Stimulated activated CD4-positive, alpha-beta T cell treated with anti-CD3 and anti-CD28 coated beads, Interleukin-1b, Interleukin-23, amount 100 ng/mL, for 4 hours (primary cell): ENCODE data around the gene RBM33.
A peak's percentile ranks its signal among the peaks of the same experiment; 100 is the strongest.

Experiments used
- DNase-seq, 2 donors: peaks; one replicate each; pipeline ENCODE4 v3.0.0-alpha.2; 2020; ENCODE audit warnings: low read depth in 2 of 2

The RBM33 gene

DNA sequence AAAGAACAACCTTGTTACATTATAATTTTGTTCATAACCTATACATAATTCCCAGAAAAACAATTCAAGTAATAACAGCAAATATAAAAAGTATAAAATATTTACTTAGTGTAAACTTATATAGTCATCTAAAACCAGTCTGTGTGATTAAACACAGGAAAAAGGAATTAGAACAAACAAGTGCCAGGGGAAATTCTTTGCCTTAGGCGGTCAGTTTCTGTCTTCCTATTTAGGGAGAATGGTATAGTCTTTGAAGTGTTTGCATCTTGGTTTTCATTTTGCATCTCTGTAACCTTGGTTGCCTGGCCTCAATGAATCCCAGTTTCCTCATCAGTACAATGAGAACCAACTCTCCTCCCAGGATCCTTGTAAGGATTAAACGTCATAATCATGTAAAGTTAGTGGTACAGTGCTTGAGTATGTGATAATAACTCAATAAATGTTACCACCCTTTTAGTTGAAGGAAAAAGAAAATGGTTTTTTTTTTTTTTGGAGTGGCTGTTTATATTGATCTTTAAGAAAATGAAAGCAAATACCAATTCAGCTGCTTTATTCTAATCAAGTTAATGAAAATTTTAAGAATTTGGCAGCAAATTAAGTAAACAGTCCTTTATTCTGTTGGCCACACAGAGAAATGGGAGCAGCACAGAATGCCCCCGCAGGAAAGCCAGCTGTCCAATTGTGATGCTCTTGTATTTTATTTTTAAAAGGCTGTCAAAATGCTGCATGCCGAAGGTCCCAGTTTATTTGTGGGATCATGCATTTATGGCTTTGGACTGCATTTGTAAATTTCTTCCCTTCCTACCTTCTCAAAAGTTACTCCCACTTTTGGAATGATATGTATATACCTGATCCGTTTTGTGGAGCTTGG is 106.0 kb downstream of the RBM33 start:
- no peak for DNase-seq

DNA sequence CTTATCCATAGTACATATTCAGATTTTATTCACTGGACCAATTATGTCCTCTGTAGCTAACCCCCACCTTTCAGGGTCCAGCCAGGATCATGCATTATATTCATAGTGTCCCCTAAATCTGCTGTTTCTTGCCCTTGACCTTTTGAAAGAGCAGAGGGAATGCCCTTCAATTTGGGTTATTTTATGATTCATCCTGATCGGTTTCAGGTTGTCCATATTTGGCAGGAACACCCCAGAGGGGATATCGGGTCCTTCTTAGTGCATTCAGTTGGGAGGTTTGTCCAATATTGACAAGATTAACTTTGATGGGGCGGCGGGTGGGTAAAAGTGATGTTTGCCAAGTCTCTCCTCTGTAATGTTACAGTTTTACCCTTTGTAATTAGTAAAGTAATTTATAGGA is 106.9 kb downstream of the RBM33 start:
- no peak for DNase-seq

DNA sequence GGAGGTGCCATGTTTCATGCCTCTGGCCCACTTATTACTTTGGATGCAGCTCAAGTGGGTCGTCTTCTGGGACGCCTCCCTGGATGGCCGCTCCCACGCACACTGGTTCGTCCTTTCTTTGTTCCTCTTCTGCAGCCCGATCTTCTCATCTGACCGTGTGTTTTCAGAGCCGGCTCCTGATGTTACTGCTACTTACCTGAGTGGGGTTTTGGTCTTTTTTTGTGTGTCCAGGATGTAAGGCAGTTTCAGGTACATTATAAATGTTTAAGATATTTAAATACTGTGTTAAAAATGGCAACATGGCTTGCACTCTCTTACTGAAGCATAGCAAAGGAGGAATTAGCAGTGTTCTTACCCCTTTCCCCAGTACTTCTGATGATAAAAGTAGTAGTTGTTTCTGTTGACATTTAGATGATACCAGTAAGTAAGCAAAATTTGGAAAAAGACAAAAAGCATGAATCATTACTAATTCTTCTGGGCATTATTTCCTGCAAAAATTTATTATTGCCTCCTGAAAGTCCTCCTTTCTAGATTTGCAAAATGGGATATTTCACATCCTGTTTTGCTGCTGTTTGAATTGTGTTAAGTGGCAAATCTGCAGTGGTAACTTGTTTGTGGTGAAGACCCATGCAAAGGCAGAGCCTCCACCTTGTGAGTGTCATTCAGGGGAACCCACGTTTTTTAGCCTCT is 108.4 kb downstream of the RBM33 start:
- no peak for DNase-seq

DNA sequence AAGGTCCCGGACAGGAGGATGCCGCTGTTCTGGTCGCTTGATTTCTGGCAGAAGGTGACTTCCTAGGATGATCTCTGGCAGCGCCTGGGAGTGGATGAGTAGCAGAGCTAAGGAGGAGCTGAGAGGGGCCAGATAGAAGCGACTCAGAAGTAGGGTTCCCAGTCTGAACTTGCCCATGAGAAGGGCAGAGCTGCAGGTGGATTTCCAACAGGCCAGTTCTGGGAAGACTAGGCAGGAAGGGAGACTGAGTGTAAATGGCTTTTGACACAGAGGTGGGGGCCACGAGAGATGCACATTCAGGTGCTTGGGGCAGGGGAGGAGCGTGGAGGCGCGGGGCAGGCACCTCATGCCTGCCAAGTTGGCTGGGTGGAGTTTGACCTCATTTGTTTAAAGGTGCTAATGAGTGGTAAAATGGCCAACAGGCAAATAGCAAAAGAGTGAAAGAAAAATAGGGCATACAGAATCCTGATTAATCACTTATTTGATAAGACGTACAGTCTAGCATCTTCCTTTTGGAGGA is 109.0 kb downstream of the RBM33 start:
- no peak for DNase-seq

DNA sequence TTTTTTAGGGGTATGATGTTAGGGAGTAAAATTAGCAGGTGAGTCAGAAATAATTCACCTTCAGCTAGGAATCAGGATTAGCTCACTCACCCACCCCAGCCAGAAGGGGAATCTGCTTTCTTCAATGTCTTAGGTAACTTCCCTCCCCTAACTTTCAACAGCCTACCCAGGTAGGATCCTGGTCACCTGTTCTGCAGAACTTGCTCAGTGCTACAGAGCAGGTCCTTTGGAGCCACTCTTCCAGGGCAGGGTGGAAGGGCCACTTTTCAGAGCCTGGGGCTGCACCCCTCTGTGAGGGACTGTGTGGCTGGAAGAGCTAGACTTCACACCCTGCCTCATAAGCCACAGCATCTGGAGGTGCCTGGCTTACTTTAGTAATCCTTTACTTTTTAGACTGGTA is 109.7 kb downstream of the RBM33 start:
- DNase-seq: no peak

DNA sequence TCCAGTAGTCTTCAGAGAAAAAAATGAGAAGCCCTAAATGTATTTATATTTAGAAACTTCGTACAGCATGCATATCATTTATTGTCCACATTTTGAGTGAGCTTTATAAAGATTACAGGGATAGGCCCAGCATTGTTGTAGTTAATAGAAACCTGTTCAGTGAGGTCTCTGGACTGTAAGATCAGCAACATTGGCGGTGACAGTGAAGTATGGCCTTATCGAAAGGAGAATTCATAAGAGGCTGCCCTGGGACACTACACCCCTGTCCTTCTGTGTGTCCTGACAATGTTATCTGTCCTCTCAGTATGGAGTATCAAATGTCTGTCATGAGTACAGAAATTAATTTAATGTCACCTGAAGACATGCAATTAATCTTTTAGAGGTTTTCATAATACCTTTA is 110.6 kb downstream of the RBM33 start:
- DNase-seq: no peak

DNA sequence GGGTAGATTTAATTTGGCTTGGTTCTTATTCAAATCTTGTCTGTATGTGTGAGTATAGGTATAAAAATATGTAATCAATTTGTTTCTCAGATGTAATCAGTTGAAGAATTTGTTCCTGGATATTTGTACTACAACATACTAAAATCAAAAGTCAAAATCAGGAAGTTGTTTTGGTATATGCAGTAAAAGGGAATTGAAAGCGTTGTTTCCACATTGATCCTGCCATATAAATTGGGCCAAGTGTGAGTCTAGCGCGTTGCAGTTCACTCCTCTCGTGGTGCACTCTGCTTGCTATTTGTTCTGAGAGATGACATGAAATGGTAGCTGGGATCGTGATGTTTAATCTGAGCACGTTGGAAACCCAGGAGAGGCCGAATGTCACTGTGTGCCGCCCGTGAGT is 111.9 kb downstream of the RBM33 start:
- no peak for DNase-seq

DNA sequence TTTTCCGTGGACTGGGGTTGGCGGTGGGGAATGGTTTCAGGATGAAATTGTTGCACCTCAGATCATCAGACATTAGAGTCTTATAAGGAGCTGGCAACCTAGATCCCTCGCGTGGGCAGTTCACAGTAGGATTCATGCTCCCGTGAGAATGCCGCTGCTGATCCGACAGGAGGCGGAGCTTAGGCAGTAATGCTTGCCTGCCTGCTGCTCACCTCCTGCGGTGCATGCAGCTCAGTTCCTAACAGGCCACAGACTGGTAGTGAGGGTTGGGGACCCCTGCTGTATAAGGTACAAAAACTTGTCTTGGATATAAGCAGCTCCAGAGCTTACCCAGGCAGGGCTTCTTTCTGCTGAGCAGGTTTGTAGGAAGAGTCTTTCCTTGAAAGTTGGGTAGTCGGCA is 113.9 kb downstream of the RBM33 start:
- DNase-seq: no peak

DNA sequence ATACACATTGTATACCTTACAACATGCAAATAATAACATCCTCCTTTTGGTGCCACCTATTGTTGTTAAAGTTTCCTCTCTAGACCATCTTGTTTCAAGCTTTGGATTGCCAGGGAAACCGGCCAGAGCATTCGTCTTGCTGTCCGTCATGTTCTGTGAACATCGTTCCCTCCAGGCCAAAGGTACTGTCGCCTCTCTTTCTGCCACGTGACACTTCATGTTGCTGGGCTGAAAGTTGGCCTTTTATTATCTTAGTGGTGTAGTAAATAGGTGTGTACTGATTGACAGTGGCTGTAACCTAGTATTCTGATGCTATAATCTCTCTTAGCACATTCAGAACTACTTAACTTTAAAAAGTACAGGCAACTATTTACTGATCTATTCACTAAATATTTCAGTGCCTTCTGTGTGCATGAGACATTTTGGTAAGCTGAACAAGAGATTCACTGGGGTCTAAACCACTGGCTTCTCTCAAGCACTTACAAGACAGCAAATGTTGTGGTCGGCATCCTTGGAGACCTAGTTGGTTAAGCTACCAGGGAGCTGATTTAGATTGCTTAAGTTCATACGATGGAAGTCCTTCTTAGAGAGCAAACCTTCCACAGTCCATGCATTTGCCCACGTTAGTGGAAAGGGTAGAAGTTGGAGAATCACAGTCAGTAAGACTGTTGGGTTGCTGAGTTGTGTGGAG is 115.4 kb downstream of the RBM33 start:
- no peak for DNase-seq

DNA sequence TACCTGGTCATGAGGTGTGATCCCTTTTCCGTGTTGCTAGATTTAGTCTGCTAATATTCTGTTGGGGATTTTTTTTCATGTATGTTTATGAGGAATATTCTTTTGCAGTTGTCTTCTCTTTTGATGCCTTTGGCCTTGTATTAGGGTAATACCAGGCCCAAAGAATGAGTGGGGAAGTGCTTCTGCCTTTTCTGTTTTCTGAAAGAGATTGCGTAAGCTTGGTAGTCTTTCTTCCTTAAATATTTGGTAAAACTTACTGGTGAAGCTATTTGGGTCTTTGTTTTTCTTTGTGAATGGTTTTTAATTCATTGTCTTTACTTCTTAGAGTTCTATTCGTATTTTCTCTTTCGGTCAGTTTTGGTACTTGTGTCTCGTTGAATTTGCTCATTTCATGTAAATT is 116.7 kb downstream of the RBM33 start:
- no peak for DNase-seq

DNA sequence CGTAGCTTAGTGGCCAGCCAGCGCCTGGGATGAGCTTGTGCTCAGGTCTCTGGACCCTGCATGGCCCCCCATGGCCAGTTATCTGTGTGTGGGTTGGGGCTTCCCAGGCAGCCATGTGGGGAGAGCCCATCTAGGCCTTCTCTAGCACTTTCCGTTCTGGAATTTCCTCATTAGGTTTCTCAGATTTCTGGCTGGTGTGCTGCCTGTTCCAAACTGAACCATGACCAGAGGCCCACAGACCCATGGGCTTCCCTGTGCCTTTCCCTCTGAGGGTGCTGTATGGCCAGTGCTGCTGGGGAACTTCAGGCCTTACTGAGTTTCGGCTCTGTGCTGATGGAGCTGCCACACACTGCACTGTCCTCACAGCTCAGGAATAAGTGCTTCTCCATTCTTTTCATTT is 117.6 kb downstream of the RBM33 start:
- DNase-seq: no peak

DNA sequence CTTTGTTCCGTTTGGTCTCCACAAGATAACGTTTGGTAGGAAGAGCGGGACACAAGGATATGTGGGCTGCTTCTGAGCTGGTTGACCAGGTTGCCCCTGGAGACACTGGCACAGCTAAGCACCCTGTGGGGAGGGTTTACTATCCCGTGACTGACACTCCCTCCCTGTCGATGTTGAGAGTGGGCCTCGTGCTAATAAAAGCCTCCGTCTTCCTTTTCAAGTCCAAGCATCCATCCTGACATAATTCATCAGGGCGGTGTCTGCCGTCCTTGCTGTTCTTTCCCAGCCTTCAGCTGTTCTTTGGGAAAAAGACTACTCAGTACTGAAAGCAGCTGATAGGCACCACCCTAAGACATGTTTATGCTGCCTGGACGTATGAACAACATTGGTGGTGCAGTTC is 118.2 kb downstream of the RBM33 start:
- no peak for DNase-seq

DNA sequence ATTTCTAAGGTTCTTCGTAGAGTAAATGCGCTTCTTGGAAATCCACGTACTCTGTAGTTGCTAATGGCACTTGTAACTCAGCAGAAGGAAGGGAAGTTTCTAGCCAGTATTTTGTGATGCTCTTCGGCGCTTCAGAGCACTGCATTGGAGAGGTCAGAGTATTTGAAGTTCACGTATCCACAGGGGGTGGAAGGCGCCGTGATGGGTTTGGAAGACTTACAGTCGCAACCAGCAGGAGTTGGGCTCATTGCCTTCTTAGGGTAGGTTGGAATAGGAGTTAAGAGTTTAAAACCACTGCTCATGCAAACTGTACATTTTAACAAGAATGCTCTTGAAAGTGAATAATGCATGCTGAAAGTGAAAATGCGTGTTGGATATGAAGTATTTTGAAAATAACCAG is 118.7 kb downstream of the RBM33 start:
- no peak for DNase-seq

DNA sequence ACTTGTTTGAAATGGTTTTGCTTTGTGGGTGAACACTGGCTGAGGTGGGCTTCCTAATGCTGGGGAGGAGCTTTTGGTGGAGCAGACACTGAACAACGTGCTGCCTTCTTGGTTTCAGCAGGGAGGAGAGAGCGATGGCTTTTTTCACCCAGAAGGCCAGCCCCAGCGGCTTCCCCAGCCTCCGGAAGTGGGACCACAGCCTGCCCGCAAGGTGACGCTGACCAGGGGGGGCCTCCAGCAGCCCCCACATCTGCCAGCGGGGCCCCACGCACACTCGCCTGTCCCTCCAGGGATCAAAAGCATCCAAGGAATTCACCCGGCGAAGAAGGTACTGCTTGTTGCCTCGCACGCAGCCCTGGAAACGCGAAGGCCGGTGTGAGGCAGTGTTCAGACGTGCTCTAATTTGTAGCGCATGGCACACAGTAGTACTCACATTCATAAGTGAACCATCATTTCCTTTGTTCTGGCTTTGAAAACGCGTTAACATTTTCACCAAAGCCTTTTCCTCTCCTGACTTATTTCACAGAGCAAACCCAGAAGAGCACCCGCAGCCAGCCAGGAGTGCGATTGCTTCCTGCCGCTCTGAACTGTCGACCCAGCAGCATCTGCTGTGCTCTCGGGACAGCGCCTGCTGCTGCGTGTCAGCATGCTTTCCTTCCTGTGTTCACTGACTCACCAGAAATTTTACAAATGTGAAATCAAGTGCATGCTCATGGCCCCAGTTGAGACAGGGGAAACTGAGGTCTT is 119.4 kb downstream of the RBM33 start:
- peak; percentile 21 to 27 for DNase-seq

DNA sequence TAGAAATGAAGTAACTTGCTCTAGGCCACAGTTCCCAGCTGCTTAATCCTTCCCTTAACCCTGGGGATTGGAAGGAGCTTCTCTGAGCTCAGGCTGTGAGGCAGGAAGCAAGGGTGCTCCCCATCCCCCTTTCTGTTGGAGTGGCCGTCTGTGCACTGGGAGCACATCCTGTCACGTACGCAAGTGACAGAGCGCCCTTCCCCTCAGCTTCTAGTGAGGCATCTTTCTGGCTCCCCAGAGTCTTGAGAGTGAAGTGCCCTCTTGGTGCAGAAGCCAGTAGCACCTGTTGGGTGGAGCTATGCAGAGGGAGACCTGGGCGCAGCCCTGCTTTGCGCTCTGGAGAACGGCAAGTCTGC is 120.0 kb downstream of the RBM33 start:
- DNase-seq: peak; percentile 7 to 11

DNA sequence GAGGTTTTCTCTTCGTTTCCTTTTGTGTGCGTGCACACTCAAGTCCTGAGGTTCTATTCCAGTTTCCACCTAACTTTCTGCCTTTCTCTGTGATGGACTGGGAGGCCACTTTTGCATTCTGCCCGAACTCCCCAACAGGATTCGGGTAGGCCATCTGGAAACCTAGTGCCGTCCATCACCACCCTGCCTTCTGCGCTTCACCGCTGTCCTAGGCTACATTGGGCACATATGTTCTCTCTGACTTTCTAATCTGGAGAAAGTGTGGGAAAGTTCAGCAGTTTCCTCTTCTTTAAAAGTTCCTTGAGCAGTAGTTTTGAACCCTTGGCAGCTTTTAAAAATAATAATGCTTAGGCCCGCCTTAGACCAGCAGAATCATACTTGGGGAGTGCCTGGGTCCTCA is 121.0 kb downstream of the RBM33 start:
- no peak for DNase-seq

DNA sequence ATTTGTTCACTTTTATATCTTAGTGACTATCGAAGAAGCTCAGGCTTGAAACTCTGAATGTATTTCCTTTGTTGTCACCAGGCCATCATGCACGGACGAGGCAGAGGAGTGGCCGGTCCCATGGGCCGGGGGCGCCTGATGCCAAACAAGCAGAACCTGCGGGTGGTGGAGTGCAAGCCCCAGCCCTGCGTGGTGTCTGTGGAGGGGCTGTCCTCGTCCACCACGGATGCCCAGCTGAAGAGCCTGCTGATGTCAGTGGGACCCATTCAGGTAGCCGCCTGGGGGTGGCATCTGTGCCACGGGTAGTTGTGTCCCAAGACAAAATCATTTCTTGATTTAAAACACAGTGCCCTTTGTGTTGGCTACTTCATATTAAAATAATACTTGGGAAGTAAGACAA is 121.9 kb downstream of the RBM33 start:
- no peak for DNase-seq

DNA sequence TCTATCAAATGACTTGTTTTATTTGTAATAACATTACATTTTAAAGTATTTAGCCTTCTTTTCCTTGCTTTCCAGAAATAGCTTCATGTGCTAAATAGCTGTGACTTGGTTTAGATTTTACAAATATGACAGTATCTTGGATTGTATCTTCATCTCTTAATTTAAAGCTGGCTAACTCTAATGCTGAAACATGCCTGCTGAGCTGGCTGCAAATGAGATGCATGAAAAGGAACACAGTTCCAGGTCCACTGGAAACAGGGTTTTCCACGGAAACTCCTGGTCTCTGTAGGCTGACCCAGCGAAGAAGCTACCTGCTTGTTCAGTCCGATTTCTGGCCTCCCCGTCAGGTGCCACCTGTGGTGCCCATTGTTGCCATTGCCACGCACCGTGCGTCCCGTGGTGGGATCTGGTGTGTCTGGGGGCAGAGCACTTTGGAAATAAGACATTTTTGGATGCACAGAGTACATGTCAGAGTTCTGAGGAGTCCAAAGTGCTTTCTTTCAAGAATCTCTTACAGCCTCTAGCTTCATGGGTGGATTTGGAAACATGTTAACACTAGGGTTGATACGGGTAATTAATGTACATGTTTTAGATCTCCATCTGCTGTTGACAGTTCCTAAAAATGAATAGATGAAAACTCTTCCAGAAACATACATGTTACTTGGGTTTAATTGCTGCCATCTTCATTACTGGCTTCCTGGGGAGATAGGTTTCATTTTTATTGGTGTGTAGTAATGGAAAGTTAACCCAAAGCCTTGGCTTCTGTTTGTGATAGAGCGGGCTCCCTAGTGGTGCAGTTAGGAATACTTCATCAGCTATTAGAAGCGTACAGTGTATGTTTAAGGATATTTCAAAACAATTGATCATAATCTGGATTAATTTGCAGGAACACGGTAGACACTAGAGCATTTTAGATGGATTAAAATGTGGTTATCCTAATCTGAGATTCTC is 122.8 kb downstream of the RBM33 start:
- no peak for DNase-seq

DNA sequence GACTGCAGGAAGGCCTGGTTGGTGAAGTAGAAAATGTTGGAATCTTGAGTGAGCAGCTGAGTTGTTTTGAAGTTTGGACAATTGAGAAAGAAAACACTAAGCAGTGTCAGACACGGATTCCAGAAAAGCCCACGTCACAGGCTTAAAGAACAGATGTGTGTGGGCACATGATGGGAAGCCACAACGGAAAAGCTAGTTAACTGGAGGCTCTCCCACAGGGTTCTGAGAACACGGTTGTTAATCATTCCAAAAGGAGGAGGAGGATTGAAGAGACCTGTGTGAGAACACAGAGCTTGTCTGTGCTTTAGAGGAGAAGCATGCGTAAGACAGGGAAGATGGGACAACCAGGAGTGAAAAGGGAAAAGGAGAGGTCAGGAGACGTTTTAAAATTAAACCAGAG is 125.2 kb downstream of the RBM33 start:
- DNase-seq: no peak

DNA sequence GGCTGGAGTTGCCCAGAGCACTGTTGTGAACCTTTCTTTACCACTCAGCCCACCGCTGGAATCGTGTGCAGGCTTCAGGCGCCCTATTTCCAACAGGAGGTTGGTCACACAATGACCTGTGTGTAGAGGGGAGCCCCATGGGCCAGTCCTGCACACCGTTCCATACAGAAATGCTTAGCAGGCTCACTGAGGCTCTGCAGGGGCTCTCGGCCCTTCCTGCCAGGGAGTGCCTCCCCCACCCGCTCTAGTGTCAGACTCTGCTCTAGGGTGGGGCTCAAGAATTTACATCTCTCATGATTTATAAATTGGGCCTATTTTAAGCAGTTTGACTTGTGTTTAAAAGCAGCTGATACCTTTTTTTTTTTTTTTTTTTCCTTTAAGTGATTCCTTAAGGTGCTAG is 125.8 kb downstream of the RBM33 start:
- no peak for DNase-seq

DNA sequence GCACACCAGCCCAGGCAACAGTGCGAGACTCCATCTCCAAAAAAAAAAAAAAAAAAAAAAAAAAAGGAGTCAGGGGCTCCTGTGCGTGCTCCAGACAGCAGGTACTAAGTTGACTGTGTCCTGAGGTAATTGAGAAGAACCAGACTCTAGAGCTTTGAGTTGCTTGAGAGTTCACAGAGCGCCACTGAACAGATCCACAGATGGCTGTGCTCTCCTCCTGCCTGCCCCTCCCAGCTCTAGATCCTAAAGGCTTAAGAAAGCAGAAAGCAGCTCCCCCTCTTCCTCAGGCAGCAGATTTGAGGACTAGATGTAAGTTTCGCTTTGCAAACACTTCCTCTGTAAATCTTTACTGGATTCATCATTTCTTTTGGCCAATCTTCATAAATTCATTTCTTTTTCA is 129.1 kb downstream of the RBM33 start:
- DNase-seq: no peak
